Endothelial cell of umbilical vein (primary cell): ENCODE measurements around the gene NTF3.

Experiments
- CTCF ChIP-seq, 2 donors: IDR thresholded peaks; 1 replicate in 1 of 2; 2 replicates in 1 of 2; pipeline ENCODE4 v1.5.1; 2011; ENCODE audit warnings: low read length in 2 of 2, mild to moderate bottlenecking in 2 of 2, moderate library complexity in 2 of 2, control low read depth in 1 of 2, inconsistent platforms in 1 of 2, low read depth in 1 of 2; ENCODE audit not compliant: insufficient read depth in 1 of 2; ENCODE audit errors: extremely low read depth in 1 of 2
- EZH2 ChIP-seq: IDR thresholded peaks from 2 replicates; pipeline ENCODE4 v1.6.1; 2012; ENCODE audit warnings: borderline replicate concordance, low read depth, mild to moderate bottlenecking, moderate library complexity, low read length, inconsistent platforms; ENCODE audit not compliant: severe bottlenecking
- FOS ChIP-seq: IDR thresholded peaks from 2 replicates; pipeline ENCODE4 v1.6.1; 2011; ENCODE audit warnings: mild to moderate bottlenecking, low read length, moderate library complexity, borderline replicate concordance; ENCODE audit not compliant: insufficient read depth
- JUN ChIP-seq: IDR thresholded peaks from 2 replicates; pipeline ENCODE4 v1.6.1; 2011; ENCODE audit warnings: borderline replicate concordance, low read depth; ENCODE audit not compliant: insufficient read length, insufficient read depth
- MAX ChIP-seq: IDR thresholded peaks from 2 replicates; pipeline ENCODE4 v1.6.1; 2011; ENCODE audit not compliant: insufficient read depth, insufficient read length
- POLR2A ChIP-seq: IDR thresholded peaks from 2 replicates; pipeline ENCODE4 v1.6.1; 2012; ENCODE audit warnings: low read depth, mild to moderate bottlenecking, control low read depth, low read length
- POLR2AphosphoS5 ChIP-seq: IDR thresholded peaks from 2 replicates; pipeline ENCODE4 v1.6.1; 2012; ENCODE audit warnings: low read depth, mild to moderate bottlenecking, control low read depth, low read length, moderate library complexity; ENCODE audit not compliant: insufficient read depth

- TF ChIP-seq CTCF (IDR thresholded peaks at IDR 0.05; ENCODE audit: extremely low read depth in 1 of 2, insufficient read depth in 1 of 2, low read depth in 1 of 2, low read length in 2 of 2) (no peak), POLR2AphosphoS5 (no peak), POLR2A (no peak), MAX (no peak), EZH2 (no peak), JUN (no peak), FOS (no peak)
These were observed 5.7 kb downstream of the NTF3 start for GRCh38 chr12:5437589-5437988.
